HG03095 (cell line): ENCODE results near the gene CKM.
"Not testable (repeated sequence)": the region's sequence is repeated elsewhere in the genome, so short reads cannot be mapped to it uniquely, and the experiment has no call there.

ENCODE experiments used
- ATAC-seq: cut with Tn5 transposase; IDR thresholded peaks from one replicate; pipeline ENCODE4 v1.9.1; 2021; ENCODE audit warnings: moderate library complexity; ENCODE audit not compliant: unreplicated experiment

CKM gene

DNA sequence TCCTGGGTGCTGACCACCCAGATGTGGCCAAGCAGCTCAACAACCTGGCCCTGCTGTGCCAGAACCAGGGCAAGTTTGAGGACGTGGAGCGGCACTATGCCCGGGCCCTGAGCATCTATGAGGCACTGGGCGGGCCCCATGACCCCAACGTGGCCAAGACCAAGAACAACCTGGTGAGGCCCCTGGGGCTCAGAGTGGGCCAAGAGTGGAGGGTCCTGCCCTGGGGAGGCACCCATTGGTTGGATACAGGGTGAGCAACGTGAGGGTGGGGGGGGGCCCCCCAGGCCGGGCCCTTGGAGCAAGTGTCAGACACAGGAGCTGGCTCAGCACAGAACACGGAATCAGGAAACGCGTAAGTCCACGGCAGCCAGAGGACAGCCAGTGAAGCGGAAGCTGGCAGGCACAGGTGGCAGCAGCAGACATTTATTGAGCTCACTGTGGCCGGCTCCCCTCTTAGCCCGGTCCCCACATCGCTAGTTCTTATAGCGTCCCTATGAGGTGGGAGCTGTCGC lies 26.8 kb upstream of the CKM start:
- ATAC-seq = no peak

DNA sequence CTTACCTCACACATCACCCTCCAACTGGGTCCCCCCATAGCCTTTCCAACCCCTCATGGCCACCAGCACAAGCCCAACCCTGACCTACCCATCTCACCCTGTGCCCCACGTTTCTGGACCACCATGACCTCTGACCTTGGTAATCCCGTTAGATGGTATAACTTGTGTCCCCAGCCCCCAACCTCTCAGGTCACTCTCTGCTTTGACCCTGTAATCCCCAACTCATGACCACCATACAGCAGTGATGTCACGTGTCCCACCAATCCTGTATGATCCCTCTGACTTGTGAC lies 26.4 kb upstream of the CKM start:
- no peak for ATAC-seq

DNA sequence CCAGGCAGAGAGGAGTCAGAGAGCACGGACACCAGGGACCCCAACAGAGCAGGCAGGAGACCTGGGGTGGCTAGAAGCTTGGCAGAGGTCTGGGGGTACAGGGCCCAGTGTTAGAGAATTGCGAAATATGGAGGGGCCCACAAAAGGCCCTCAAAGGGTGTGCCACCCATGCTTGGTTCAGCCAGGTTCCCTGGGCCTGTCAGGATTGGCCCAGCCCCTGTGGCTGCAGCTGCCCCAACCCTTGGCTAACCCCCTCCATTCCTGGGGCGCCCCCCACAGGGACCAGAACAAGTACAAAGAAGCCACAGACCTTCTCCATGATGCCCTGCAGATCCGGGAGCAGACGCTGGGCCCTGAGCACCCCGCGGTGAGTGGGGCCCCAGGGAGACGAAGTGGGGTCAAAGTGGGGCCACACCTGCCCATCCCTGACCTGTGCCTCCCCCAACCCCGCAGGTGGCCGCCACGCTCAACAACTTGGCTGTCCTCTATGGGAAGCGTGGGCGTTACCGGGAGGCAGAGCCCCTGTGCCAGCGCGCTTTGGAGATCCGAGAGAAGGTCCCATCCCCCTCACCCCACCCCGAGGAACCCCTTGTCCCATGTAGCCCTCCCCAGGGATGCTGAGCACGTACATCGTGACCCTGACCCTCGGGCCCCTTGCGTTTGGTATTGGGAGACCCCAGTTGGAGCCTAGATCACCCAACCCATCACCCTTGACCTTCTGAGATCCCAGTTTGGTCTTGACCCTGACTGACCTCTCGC lies 25.9 kb upstream of the CKM start:
- ATAC-seq = no peak

DNA sequence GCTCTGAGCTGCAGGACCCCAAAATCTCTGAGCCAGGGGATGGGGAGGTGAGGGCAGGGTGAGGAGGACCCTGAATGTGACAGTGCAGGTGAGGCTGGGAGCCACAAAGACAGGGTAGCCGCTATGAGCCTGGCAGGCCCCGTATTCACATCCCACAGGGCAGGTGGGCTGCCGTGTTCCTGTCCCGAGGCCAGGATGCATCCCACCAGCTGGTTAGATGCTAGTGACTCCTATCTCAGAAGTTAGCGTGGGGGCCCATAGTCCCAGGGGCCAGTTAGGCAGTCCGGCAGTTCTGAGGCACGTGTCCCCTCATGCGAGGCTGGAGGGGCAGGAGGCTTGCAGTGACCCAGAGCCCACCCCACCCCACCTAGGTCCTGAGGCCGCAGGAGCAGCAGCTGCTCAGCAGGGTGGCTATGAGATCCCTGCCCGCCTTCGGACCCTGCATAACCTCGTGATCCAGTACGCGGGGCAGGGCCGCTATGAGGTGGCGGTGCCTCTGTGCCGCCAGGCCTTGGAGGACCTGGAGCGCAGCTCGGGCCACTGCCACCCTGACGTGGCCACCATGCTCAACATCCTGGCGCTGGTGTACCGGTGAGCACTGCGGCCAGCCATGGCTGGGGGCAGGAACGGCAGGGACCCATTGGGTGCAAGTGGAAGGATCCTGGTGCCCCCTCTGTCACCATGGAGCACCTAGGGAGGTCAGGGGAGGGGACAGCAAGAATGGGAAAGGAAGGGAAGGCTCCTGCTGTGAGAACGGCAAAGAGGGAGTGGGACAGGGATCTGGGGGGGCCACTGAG lies 25.1 kb upstream of the CKM start:
- ATAC-seq = no peak

DNA sequence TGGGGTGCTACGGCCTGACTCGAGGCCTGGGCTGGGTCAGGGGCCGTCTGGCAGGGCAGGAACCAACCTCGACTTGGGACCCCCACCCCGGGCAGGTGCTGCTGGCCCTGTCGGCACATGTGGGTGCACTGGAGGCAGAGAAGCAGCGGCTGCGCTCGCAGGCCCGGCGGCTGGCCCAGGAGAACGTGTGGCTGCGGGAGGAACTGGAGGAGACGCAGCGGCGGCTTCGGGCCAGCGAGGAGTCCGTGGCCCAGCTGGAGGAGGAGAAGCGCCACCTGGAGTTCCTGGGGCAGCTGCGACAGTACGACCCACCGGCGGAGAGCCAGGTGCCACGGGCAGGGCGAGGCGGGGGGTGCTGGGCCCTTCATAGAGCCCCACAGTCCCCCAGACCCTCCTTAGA lies 23.8 kb upstream of the CKM start:
- ATAC-seq = no peak

DNA sequence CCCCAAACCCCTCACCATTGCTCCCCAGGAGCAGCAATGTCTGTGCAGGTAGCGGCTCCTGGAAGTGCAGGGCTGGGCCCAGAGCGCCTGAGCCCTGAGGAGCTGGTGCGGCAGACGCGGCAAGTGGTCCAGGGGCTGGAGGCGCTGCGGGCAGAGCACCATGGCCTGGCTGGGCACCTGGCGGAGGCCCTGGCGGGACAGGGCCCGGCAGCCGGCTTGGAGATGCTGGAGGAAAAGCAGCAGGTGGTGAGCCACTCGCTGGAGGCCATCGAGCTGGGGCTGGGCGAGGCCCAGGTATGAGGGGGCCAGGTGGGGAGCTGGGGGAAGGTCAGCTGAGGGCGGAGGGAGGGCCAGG lies 22.8 kb upstream of the CKM start:
- ATAC-seq = no peak

DNA sequence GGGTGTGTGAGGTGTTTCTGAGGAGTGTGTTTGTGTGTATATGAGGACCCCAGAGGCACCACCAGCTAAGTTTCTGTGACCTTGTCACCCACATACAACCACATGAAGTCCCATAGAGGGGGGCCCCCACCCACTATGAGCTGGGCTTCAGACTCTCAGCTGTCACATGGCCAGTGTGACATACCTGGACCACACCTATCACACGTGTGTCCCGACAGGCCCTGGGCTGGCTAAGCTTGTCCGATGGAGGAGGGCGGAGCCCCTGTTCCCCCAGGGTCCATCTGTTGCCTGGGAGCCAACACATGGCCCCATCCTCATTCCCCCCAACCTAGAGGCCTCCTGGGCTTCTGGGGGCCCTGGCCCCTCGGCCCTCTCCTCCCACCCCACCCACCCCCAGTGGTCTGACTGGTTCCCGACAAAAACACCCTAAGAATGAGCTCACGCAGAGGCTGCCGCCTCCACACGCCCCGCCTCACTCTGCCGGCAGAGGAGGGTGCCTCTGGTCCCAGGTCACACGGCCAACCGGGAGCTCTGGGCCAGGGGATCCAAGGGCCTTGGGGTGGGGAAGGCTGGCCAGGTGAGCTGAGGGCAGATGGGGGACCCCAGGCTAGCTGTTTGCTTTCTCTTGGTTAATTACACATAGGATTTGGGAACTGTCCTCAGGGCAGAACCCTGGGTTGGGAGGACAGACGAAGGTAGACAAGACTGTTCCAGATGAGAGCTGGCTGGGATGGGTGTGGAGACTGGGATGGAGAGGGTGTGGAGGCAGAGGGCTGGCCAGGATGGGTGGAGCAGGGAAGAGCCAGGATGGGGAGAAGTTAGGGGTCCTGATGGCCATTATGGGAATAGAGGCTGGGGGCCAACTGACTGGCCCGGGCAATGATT lies 22.2 kb upstream of the CKM start:
- no peak for ATAC-seq

DNA sequence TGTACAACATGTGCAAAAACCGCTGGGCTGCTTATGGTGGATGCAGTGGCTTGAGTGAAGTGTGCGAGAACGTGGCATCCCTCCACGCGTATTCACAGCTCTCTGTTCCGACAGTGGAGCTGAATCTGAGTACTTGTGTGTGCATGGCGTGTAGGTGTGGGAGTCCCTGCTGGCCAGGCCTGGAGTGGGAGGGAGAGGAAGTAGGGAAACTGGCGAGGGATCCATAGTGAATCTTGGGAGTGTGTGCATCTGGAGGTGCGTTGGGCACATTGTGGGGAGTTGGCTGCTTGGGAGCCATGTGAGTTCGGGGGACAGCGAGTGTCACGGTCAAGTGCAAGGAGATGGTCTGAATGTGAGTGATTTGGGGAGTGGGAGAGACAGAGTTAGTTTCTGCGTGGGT lies 20.2 kb upstream of the CKM start:
- ATAC-seq = no peak

DNA sequence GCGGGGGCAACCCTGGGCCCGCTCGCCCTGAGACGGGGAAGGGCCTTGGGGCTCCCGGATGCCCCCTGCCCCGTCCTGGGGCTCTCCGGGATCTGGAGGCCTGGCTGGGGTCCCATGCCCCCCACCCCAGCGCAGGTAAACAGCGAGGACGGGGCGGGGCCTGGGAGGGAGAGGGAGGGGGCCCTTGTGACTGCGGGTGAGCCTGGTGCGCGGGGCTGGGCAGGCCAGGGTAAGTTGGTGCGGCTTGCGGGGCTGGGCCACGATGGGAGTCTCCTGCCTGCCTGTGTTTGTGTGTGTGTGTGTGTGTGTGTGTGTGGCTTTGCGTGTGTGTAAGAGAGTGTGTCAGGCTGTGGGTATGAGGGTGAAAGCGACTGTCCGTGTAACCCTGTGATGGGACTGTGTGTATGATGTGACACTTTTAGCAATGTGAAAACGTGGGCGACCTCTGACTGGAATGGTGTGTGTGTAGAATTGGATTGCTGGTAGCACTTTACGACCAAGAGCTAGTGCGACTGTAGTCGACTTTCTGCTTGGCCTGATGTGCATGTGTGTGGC lies 18.3 kb upstream of the CKM start:
- ATAC-seq = no peak

DNA sequence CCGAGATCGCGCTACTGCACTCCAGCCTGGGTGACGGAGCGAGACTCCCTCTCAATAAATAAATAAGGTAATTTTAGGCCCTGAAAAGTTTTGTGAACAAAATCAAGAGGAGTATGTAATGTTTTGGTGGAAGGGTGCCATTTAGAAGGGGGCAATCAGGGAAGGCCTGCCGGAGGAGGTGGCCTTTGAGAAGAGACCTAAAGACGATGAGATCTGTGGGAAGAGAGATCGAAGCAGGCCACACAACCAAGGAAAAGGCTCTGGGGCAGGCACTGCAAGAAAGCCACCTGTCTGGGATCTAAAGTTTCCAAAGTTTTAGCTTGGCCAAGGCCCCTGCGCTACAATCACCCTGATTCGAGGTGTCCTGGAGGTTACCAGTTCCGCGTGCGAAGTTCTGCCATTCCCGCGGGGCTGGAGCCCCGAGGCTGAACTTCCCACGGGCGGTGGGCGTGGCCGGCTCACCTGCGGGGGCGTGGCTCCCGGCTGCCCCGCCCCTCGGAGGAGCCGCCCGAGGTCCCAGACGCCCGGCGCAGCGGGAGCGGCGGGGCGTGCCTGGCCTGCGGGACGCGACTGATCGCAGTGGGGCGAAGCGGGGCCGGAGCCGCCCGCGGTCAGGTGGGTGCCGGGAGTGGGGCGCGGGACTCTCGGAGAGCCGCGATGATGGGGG lies 17.7 kb upstream of the CKM start, which contains the start of gene KLC3:
TSS of gene KLC3 (plus strand) at position 519 of the 667 bp plus-strand sequence. CDS start 4,792 bp downstream, outside the sequence.
- ATAC-seq = no peak

DNA sequence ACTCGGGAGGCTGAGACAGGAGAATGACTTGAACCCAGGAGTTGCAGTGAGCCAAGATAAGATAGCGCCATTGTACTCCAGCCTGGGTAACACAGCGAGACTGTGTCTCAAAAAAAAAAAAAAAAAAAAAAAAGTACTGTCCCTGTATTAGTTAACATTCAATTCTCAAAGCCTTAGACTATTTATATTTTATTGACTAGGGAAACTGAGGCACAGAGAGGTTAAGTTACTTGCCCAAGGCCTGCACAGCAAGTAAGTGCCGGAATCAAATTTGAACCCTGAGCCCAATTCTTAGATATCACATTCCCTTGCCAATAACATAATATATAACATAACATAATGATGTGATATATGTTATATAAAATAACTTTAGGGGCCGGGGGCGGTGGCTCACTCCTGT lies 17.0 kb upstream of the CKM start:
- ATAC-seq = no peak

DNA sequence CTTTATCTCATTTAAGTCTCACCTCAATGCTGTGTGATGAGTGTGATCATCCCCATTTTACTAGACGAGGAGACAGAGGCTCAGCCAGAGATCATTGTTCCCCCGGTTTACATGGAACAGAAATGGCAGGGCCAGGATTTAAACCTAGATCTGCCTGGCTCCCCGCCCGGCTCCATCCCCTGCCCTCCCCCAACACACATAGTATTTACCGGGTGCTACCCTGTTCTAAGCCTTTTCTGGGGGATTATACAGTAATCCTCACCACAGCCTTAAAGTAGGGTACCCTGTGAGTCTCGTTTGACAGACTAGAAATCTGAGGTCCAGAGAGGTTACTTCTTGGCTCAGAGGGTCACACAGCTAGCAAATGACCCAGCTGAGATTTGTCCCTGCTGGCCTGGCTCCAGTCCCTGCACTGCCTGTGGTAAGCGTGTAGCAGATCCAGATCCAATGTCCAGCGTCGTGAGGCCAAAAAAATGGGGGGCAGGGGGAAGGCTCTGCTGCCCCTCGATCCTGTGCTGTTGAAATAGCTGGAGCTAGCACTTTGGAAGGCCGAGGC lies 14.1 kb upstream of the CKM start:
- no peak for ATAC-seq

DNA sequence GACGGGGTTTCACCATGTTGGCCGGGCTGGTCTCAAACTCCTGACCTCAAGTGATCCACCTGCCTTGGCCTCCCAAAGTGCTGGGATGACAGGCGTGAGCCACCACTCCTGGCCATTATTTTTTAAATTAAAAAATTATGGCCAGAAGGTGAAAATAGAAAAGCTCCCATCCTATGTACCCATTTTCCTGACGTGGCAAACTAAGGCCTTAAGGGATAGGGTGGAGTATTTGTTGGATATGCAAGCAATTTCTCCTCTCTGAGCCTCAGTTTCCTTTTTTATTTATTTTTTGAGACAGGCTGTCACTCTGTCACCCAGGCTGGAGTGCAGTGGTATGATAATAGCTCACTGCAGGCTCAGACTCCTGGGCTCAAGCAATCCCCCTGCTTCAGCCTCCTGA lies 12.2 kb upstream of the CKM start:
- ATAC-seq = not testable (repeated sequence)

DNA sequence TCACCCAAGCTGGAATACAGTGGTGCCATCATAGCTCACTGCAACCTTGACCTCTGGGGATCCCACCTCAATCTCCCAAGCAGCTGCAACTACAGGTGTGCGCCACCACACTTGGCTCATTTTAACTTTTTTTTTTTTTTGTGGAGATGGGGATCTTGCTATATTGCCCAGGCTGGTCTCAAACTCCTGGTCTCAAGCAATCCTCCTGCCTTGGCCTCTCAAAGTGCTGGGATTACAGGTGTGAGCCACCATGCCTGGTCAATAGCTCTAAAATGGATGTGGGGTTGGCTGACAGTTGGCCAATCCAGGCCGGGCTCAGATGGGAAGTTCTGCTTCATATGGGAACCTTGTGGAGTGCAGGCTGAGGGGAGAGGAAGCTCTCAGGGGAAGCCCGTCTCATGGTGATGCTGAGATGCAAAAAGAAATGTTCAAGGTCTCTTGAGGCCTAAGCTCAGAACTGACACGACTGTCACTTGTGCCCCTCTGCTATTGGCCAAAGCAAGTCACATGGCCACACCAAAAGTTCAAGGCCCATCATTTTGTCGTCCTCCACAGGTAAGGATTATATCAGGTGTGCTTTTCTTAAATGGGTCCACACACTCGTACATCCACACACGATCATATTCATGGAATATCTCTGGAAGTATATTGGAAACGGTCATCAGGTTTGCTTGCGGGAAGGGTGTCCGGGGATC lies 11.1 kb upstream of the CKM start:
- no peak for ATAC-seq

DNA sequence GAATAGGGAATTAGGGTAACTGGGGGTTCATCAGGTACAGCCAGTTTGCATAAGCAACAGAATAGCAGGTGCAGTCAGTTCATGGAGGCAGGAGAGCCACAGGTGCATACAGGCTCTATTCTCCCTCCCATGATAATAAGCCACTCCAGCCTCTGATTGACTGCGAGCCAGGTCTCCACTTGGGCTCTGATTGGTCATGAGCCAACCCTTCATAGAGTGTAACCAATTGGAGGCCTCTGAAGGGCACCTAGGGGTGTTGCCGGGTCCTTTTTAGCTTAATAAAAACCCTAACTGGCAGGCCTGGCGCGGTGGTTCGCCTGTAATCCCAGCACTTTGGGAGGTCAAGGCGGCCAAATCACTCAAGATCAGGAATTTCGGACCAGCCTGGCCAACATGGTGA lies 8.7 kb upstream of the CKM start:
- ATAC-seq = no peak

DNA sequence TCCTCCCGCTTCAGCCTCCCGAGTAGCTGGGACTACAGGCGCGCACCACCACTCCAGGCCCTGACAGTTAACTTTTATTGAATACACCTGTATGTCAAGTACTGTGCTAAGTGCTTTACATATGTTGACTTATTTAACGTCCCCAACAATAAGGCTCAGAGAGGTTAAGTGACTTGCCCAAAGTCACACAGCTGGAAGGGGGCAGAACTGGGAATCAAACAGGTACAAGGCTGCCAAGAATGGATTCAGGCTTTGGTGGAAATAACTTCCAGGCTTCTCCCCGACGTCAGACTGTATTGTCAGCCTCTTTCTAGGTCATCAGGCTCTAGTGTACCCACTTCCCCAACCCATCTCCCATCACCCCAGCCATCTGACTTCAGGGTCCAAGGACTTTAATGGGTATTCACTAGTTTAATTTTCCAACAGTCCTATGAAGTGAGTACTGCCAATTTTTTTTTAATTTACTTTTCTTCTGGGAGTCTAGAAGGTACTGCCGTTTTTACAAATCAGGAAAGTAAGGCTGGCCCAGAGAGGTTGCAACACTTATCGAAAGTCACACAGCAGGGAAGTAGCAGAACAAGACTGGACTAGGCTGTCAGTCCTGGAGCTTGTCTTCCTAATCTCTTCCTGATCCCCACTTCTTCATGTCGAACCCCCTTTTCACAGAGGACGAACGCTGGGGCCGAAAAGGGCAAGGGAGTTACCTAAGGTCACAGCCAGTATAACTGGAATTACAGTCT lies 4.9 kb upstream of the CKM start:
- no peak for ATAC-seq

DNA sequence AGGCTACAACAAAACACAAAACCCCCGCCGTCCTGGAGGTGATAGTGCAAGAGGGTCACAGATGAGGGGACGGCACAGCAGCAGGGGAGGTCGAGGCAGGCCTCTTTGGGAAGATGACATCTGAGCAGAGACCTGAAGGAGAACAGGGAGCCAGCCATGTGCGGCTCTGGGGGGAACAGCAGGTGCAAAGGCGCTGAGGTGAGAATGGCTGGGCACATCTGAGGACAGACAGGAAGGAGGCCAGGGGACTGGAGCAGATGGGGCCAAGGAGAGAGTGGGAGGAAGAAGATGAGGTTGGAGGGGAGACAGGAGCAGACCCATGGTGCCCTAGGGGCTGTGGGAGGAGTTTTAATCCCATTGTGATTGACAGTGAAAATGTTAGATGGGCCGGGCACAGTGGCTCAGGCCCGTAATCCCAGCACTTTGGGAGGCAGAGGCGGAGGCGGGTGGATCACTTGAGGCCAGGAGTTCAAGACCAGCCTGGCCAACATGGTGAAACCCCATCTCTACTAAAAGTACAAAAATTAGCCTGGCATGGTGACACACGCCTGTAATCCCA lies 1.8 kb upstream of the CKM start:
- ATAC-seq = no peak

DNA sequence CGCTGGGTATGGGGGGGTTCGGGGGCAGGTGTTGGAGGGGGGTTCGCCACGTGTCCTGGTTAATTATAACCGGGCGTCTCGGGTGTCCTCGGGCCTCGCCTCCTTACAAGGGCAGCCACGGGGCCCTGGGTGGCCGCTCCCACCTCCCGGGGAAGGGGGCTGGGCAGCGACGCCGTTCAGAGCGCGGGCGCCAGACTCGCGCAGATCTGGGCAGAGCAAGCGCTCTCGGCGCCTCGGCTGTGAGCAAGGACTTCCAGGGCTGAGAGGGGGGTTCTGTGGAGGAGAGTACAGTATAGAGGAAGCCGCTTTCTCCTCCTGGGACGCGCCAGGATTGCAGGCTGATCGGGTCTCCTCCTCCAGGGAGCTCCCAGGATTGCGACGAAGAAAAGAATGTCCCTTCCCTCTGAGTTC lies 1.0 kb upstream of the CKM start:
- ATAC-seq = no peak

DNA sequence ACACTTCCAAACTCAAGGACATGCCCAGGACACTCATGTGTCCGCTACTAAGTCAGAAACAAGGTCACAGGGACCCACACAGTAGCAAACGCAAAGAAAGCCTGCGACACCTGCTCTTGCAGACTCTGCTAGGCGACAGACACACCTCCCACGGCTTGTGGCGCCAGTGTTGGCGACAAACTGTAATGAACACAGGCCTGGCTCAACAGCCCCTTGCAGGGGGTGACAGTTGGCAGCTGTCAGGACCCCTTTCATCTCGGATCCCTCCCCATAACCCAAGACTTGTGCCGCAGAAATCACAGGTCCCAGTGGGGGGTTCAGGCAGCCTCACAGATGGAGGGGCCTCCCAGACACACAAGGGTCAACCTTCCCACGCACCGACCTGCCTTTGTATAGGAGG lies 364 bp downstream of the CKM start:
- no peak for ATAC-seq
